Measurements from ENCODE around the gene FARP1.

FARP1 gene

GRCh38 chr13:98307463-98308085 lies 164.7 kb downstream of the FARP1 start:
- no peak overlapping the region for H3K27ac ChIP-seq (ENCODE audit: low read depth, low read length)

GRCh38 chr13:98308086-98308911 lies 165.4 kb downstream of the FARP1 start:
- Histone ChIP-seq H3F3A (ENCODE audit: control insufficient read depth, insufficient read depth) (no peaks in the 10 kb centered on the region), H3K4me1 (ENCODE audit: control insufficient read depth, low read length) (no peaks in the 10 kb centered on the region), H3K4me3 (ENCODE audit: low read length) (no peak overlapping the region), H3K27me3 (ENCODE audit: control insufficient read depth, low read length) (no peaks in the 10 kb centered on the region), H3K9me3 (ENCODE audit: control insufficient read depth, insufficient read depth, low read length) (no peaks in the 10 kb centered on the region), H3K4me2 (ENCODE audit: low read length) (no peak overlapping the region), H3K27ac (ENCODE audit: low read depth, low read length) (no peak overlapping the region), H3K79me2 (ENCODE audit: control insufficient read depth, low read length) (no peaks in the 10 kb centered on the region), H3K36me3 (ENCODE audit: control insufficient read depth, low read length) (no peaks in the 10 kb centered on the region), H3K9me2 (replicated peaks; ENCODE audit: control insufficient read depth, low read length) (no peaks in the 10 kb centered on the region), H4K20me1 (ENCODE audit: control insufficient read depth, insufficient read depth, low read depth, low read length) (no peaks in the 10 kb centered on the region)
- no peak for TF ChIP-seq EZH2phosphoT487 (IDR thresholded peaks at IDR 0.05; ENCODE audit: borderline replicate concordance, low read length)
- TF ChIP-seq, protein P1, sequence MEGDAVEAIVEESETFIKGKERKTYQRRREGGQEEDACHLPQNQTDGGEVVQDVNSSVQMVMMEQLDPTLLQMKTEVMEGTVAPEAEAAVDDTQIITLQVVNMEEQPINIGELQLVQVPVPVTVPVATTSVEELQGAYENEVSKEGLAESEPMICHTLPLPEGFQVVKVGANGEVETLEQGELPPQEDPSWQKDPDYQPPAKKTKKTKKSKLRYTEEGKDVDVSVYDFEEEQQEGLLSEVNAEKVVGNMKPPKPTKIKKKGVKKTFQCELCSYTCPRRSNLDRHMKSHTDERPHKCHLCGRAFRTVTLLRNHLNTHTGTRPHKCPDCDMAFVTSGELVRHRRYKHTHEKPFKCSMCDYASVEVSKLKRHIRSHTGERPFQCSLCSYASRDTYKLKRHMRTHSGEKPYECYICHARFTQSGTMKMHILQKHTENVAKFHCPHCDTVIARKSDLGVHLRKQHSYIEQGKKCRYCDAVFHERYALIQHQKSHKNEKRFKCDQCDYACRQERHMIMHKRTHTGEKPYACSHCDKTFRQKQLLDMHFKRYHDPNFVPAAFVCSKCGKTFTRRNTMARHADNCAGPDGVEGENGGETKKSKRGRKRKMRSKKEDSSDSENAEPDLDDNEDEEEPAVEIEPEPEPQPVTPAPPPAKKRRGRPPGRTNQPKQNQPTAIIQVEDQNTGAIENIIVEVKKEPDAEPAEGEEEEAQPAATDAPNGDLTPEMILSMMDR (IDR thresholded peaks at IDR 0.05; ENCODE audit: low read depth, low read length, poor library complexity, severe bottlenecking): no peak

More at GRCh38 chr13:98307463-98308085, 164.7 kb downstream of the FARP1 start:
- Histone ChIP-seq H3K36me3 (ENCODE audit: control insufficient read depth, low read length) (no peaks in the 10 kb centered on the region), H4K20me1 (ENCODE audit: control insufficient read depth, insufficient read depth, low read depth, low read length) (no peaks in the 10 kb centered on the region), H3K4me2 (ENCODE audit: low read length) (no peak overlapping the region), H3K9me3 (ENCODE audit: control insufficient read depth, insufficient read depth, low read length) (no peaks in the 10 kb centered on the region), H3K79me2 (ENCODE audit: control insufficient read depth, low read length) (no peaks in the 10 kb centered on the region), H3K27me3 (ENCODE audit: control insufficient read depth, low read length) (no peaks in the 10 kb centered on the region), H3F3A (ENCODE audit: control insufficient read depth, insufficient read depth) (no peaks in the 10 kb centered on the region), H3K4me3 (ENCODE audit: low read length) (no peak overlapping the region), H3K4me1 (ENCODE audit: control insufficient read depth, low read length) (no peaks in the 10 kb centered on the region), H3K9me2 (replicated peaks; ENCODE audit: control insufficient read depth, low read length) (no peaks in the 10 kb centered on the region)
- TF ChIP-seq, protein P1 (IDR thresholded peaks at IDR 0.05; ENCODE audit: low read depth, low read length, poor library complexity, severe bottlenecking): no peak
- no peak for TF ChIP-seq EZH2phosphoT487 (IDR thresholded peaks at IDR 0.05; ENCODE audit: borderline replicate concordance, low read length)

DNA sequence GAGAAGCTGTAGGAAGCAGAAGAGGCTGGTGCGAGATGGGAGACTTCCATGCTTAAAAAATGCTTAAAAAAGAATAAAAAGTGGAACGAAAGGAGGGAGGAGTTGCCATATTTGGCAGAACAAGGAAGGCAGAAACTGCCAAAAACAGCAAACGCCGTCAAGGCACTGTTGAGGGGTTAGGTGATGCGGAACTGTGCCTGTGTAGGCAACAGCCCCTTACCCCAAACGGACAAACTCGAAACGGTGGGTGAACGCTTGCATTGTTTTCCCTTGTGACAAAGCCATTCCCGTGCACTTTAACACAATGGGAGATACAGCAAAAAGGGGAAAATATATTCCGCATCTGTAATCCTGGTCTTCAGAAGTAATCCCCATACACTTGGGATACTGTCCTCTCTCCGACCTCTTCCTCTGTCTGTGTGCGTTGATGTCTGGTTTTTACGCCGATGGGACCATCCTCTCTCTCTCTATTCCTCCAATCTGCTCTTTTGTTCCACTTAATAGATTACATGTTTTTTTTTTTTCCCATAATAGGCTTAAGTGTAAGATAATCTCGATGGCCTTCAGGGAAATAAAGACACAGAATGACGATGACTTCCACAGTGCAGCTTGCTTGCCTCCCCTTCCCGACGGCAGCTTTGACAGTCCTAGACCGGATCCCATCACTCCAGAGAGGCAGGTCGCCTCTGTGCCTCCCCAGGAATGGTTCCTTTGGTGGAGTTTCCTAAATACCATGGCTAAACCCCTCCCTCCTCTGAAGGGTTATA lies 166.9 kb downstream of the FARP1 start:
- Histone ChIP-seq H3K9me2 (replicated peaks; ENCODE audit: control insufficient read depth, low read length) (no peaks in the 10 kb centered on the region), H3K4me3 (ENCODE audit: low read length) (no peak overlapping the region), H3K27ac (ENCODE audit: low read depth, low read length) (no peak overlapping the region), H4K20me1 (ENCODE audit: control insufficient read depth, insufficient read depth, low read depth, low read length) (no peaks in the 10 kb centered on the region), H3K27me3 (ENCODE audit: control insufficient read depth, low read length) (no peaks in the 10 kb centered on the region), H3K4me1 (ENCODE audit: control insufficient read depth, low read length) (no peaks in the 10 kb centered on the region), H3K4me2 (ENCODE audit: low read length) (no peak overlapping the region), H3K36me3 (ENCODE audit: control insufficient read depth, low read length) (no peaks in the 10 kb centered on the region), H3K9me3 (ENCODE audit: control insufficient read depth, insufficient read depth, low read length) (no peaks in the 10 kb centered on the region), H3F3A (ENCODE audit: control insufficient read depth, insufficient read depth) (no peaks in the 10 kb centered on the region), H3K79me2 (ENCODE audit: control insufficient read depth, low read length) (no peaks in the 10 kb centered on the region)
- no peak for TF ChIP-seq EZH2phosphoT487 (IDR thresholded peaks at IDR 0.05; ENCODE audit: borderline replicate concordance, low read length)
- TF ChIP-seq, protein P1 (IDR thresholded peaks at IDR 0.05; ENCODE audit: low read depth, low read length, poor library complexity, severe bottlenecking): no peak

Measured in DOHH2 (cell line).